H1 (cell line): ENCODE results near the gene UGGT2. TPM values are rescaled to one million over a fixed set of nuclear protein-coding genes. Genes with fewer than 3 reads are reported as not detected.

ENCODE experiments used
- CTCF ChIA-PET: fragments of 300-600 bp; sonication (Branson Sonifier 250); formaldehyde crosslinking; loops from one replicate; lab custom pipeline; 2021; ENCODE audit not compliant: partially characterized antibody; lab: Charles Lee
- POLR2A ChIA-PET: fragments of 300-600 bp; sonication (Branson Sonifier 250); formaldehyde crosslinking; loops from one replicate; lab custom pipeline; 2021; ENCODE audit warnings: inconsistent platforms; ENCODE audit not compliant: partially characterized antibody; lab: Charles Lee
- DNase-seq, 2 experiments: peaks; one replicate each; pipeline versions ENCODE4 v3.0.0 to v3.0.0-alpha.2; 2010 to 2022; ENCODE audit warnings: low spot score in 2 of 2, low read depth in 1 of 2, mixed read lengths in 1 of 2
- FAIRE-seq: peaks from 2 replicates; lab custom pipeline; 2011; peaks lifted over from hg19 to GRCh38; lab: Jason Lieb, UNC
- H2AFZ ChIP-seq: 2 replicates; pipeline ENCODE4 v1.8.1; 2012; ENCODE audit warnings: low read length, inconsistent platforms
- H2AK5ac ChIP-seq: 2 replicates; pipeline ENCODE4 v1.6.1; 2013; ENCODE audit warnings: low read depth, low read length
- H2BK120ac ChIP-seq: replicated peaks from 2 replicates; pipeline ENCODE3; 2013; ENCODE audit warnings: low read depth, low read length, inconsistent platforms
- H2BK12ac ChIP-seq: 2 replicates; pipeline ENCODE4 v1.6.1; 2013; ENCODE audit warnings: low read depth, low read length
- H2BK15ac ChIP-seq: 2 replicates; pipeline ENCODE4 v1.6.1; 2013; ENCODE audit warnings: low read length
- H2BK20ac ChIP-seq: 2 replicates; pipeline ENCODE4 v1.6.1; 2013; ENCODE audit warnings: low read length
- H2BK5ac ChIP-seq: 2 replicates; pipeline ENCODE4 v1.6.1; 2013; ENCODE audit warnings: low read depth, low read length
- H3K14ac ChIP-seq: 2 replicates; pipeline ENCODE4 v1.6.1; 2013; ENCODE audit warnings: inconsistent platforms; ENCODE audit not compliant: insufficient read length
- H3K18ac ChIP-seq: 2 replicates; pipeline ENCODE4 v1.6.1; 2013; ENCODE audit warnings: low read length; ENCODE audit errors: extremely low read depth
- H3K23ac ChIP-seq: 2 replicates; pipeline ENCODE4 v1.6.1; 2013; ENCODE audit warnings: inconsistent platforms; ENCODE audit not compliant: insufficient read length
- H3K23me2 ChIP-seq: 2 replicates; pipeline ENCODE4 v1.6.1; 2013; ENCODE audit warnings: low read depth, low read length
- H3K27ac ChIP-seq: 2 replicates; pipeline ENCODE4 v1.6.1; 2011; ENCODE audit warnings: low read depth, low read length, inconsistent platforms
- H3K27me3 ChIP-seq, 4 experiments: replicated peaks in 1 of 4; 1 replicate in 1 of 4; 2 replicates in 3 of 4; pipeline versions ENCODE4 v1.6.1 to v1.8.1; 2011 to 2013; ENCODE audit warnings: low read length in 3 of 4, mild to moderate bottlenecking in 3 of 4, inconsistent platforms in 2 of 4, mixed read lengths in 2 of 4, moderate library complexity in 1 of 4; ENCODE audit not compliant: control insufficient read depth in 3 of 4, insufficient read depth in 3 of 4; ENCODE audit errors: extremely low read depth in 1 of 4
- H3K36me3 ChIP-seq, 4 experiments: 2 replicates each; pipeline versions ENCODE4 v1.6.1 to v1.8.1; 2011 to 2013; ENCODE audit warnings: mild to moderate bottlenecking in 4 of 4, low read length in 3 of 4, moderate library complexity in 2 of 4, control low read depth in 1 of 4, inconsistent platforms in 1 of 4; ENCODE audit not compliant: insufficient read depth in 4 of 4, control insufficient read depth in 2 of 4
- H3K4ac ChIP-seq: replicated peaks from 2 replicates; pipeline ENCODE3; 2013; ENCODE audit warnings: low read length, low read depth, mixed read lengths, inconsistent platforms; ENCODE audit not compliant: insufficient read length
- H3K4me1 ChIP-seq, 4 experiments: replicated peaks in 1 of 4; 1 replicate in 1 of 4; 2 replicates in 3 of 4; pipeline versions ENCODE4 v1.6.1 to v1.8.1; 2011 to 2013; ENCODE audit warnings: low read length in 3 of 4, inconsistent platforms in 2 of 4, mixed read lengths in 1 of 4; ENCODE audit not compliant: insufficient read depth in 4 of 4, control insufficient read depth in 3 of 4
- H3K4me2 ChIP-seq, 2 experiments: 2 replicates each; pipeline versions ENCODE4 v1.6.1 to v1.8.1; 2011 to 2013; ENCODE audit warnings: low read depth in 2 of 2, low read length in 2 of 2, control low read depth in 1 of 2, inconsistent platforms in 1 of 2, mild to moderate bottlenecking in 1 of 2; ENCODE audit not compliant: insufficient read depth in 1 of 2
- H3K4me3 ChIP-seq, 4 experiments: fragments of 200-600, 300-600 bp in 1 of 4; sonication (generic), shearing (Covaris generic), sonication (Bioruptor Twin) in 1 of 4; 2 replicates each; pipeline versions ENCODE4 v1.5.1 to v1.8.1; 2011 to 2016; ENCODE audit warnings: low read length in 4 of 4, low read depth in 3 of 4, control low read depth in 2 of 4, inconsistent platforms in 2 of 4, mild to moderate bottlenecking in 2 of 4, mixed read lengths in 1 of 4, moderate library complexity in 1 of 4; ENCODE audit not compliant: insufficient read depth in 2 of 4; ENCODE audit errors: extremely low read depth in 1 of 4
- H3K56ac ChIP-seq: replicated peaks from 2 replicates; pipeline ENCODE3; 2013; ENCODE audit warnings: low read depth, mild to moderate bottlenecking, mixed read lengths, low read length, inconsistent platforms; ENCODE audit not compliant: insufficient read length
- H3K79me1 ChIP-seq: 2 replicates; pipeline ENCODE4 v1.6.1; 2013; ENCODE audit warnings: low read depth, low read length, control low read depth
- H3K79me2 ChIP-seq, 2 experiments: 2 replicates each; pipeline versions ENCODE4 v1.6.1 to v1.8.1; 2012 to 2013; ENCODE audit warnings: low read length in 2 of 2, mild to moderate bottlenecking in 2 of 2, inconsistent platforms in 1 of 2; ENCODE audit not compliant: insufficient read depth in 2 of 2, control insufficient read depth in 1 of 2
- H3K9ac ChIP-seq, 4 experiments: replicated peaks in 1 of 4; 1 replicate in 1 of 4; 2 replicates in 3 of 4; pipeline versions ENCODE4 v1.6.1 to v1.8.1; 2011 to 2013; ENCODE audit warnings: low read depth in 3 of 4, low read length in 3 of 4, control low read depth in 2 of 4, mild to moderate bottlenecking in 2 of 4, moderate library complexity in 2 of 4, inconsistent platforms in 1 of 4; ENCODE audit errors: extremely low read depth in 1 of 4
- H3K9me3 ChIP-seq, 2 experiments: 2 replicates each; pipeline versions ENCODE4 v1.6.1 to v1.8.1; 2012 to 2013; ENCODE audit warnings: mild to moderate bottlenecking in 2 of 2, moderate library complexity in 2 of 2, control low read depth in 1 of 2, inconsistent platforms in 1 of 2, low read depth in 1 of 2, low read length in 1 of 2, mixed read lengths in 1 of 2; ENCODE audit not compliant: insufficient read depth in 2 of 2
- H4K20me1 ChIP-seq, 2 experiments: replicated peaks in 1 of 2; 2 replicates each; pipeline versions ENCODE3 to v1.8.1; 2011 to 2013; ENCODE audit warnings: inconsistent platforms in 2 of 2, low read length in 2 of 2, mild to moderate bottlenecking in 1 of 2; ENCODE audit not compliant: insufficient read depth in 2 of 2, control insufficient read depth in 1 of 2
- H4K5ac ChIP-seq: 2 replicates; pipeline ENCODE4 v1.6.1; 2013; ENCODE audit warnings: low read length, low read depth, mixed read lengths, inconsistent platforms; ENCODE audit not compliant: insufficient read length
- H4K8ac ChIP-seq: 2 replicates; pipeline ENCODE4 v1.8.0; 2013; ENCODE audit warnings: mild to moderate bottlenecking, moderate library complexity, low read length, inconsistent platforms; ENCODE audit not compliant: insufficient read depth; ENCODE audit errors: extremely low read depth
- H4K91ac ChIP-seq: replicated peaks from 2 replicates; pipeline ENCODE3; 2013; ENCODE audit warnings: low read length, mixed read lengths, inconsistent platforms; ENCODE audit not compliant: insufficient read length
- BACH1 ChIP-seq: IDR thresholded peaks from 2 replicates; pipeline ENCODE4 v1.6.1; 2012; ENCODE audit warnings: low read length, improper control_type of control experiment
- FOSL1 ChIP-seq: IDR thresholded peaks from 2 replicates; pipeline ENCODE4 v1.6.1; 2011; ENCODE audit warnings: mild to moderate bottlenecking, low read depth, low read length, moderate library complexity; ENCODE audit not compliant: insufficient read depth
- NRF1 ChIP-seq: IDR thresholded peaks from 2 replicates; pipeline ENCODE4 v1.6.1; 2011; ENCODE audit warnings: mild to moderate bottlenecking, low read depth, low read length, improper control_type of control experiment
- TCF12 ChIP-seq: IDR thresholded peaks from 2 replicates; pipeline ENCODE4 v1.6.1; 2011; ENCODE audit warnings: low read depth, mild to moderate bottlenecking, low read length
- USF2 ChIP-seq: IDR thresholded peaks from 2 replicates; pipeline ENCODE4 v1.6.1; 2011; ENCODE audit warnings: low read length, improper control_type of control experiment
- polyA plus RNA-seq, 7 experiments: library from polyadenylated mRNA; depleted of rRNA in 3 of 7; stranded (reverse) in 5 of 7; unstranded in 2 of 7; fragments of >200 nt in 5 of 7; fragments of 200-250 nt in 2 of 7; gene quantifications; 1 replicate in 5 of 7; 2 replicates in 1 of 7; 4 replicates in 1 of 7; pipeline versions ENCODE4 v1.2.1 to v1.2.3, GENCODE V29; 2011 to 2013; ENCODE audit warnings: missing spikeins in 2 of 7, mixed read lengths in 2 of 7
- total RNA-seq: library from RNA; stranded (reverse); fragmentation: NEBNext Ultra II Directional; extraction: Animal tissue kit (Norgen Biotek cat#: 25700); gene quantifications from 2 replicates; pipeline ENCODE4 v1.2.1, GENCODE V29; 2021

Gene UGGT2
- total and polyA plus RNA-seq, 2 of the 8 experiments (the other 6 are each of a cell fraction or from before 2014, with no cell fraction given): 5.9 to 25.1 TPM

GRCh38 chr13:95956589-95957148 is 96.5 kb downstream of the UGGT2 start:
- Histone ChIP-seq H2BK120ac (no peak overlapping the region), H3K4me1 (peaks cover 0 to 7% (median 2%) of the 10 kb centered on the region in 4 experiments; a peak in 2 of 7 replicates), H4K91ac (no peak overlapping the region), H4K8ac (no peak overlapping the region), H3K36me3 (peaks cover 0 to 20% (median 2%) of the 10 kb centered on the region in 4 experiments; a peak in 4 of 8 replicates), H3K27me3 (no peaks in the 10 kb centered on the region), H3K23ac (no peak overlapping the region), H3K4me3 (no peak overlapping the region), H3K9me3 (peaks cover 4 to 25% of the 10 kb centered on the region in 2 experiments; a peak in 3 of 4 replicates), H2AFZ (no peak overlapping the region), H3K4ac (no peak overlapping the region), H2BK12ac (no peak overlapping the region), H3K27ac (no peak overlapping the region), H2BK20ac (no peak overlapping the region), H2BK5ac (no peak overlapping the region), H3K79me1 (no peaks in the 10 kb centered on the region), H3K56ac (no peak overlapping the region), H3K79me2 (no peaks in the 10 kb centered on the region), H3K9ac (no peak overlapping the region), H3K23me2 (no peaks in the 10 kb centered on the region), H4K5ac (no peak overlapping the region), H3K14ac (no peak overlapping the region), H2BK15ac (no peak overlapping the region), H4K20me1 (no peaks in the 10 kb centered on the region), H3K4me2 (no peak overlapping the region), H3K18ac (no peak overlapping the region), H2AK5ac (no peak overlapping the region)
- FAIRE-seq: no peak
- no peak for DNase-seq
- ChIA-PET POLR2A (interaction anchor here (0.8 kb wide), 1 partner anchor 16 kb away, joined by 3 read pairs; no protein-coding TSS in a partner anchor), CTCF (no interaction called here)
- TF ChIP-seq USF2 (no peak), FOSL1 (no peak), TCF12 (no peak), NRF1 (no peak), BACH1 (no peak)
